BJ (cell line): ENCODE data around the gene CTSE. TPM values are rescaled to one million over a fixed set of nuclear protein-coding genes. Genes with fewer than 3 reads are reported as not detected.

Source experiments
- CTCF ChIA-PET: fragments of 350-600 bp; formaldehyde crosslinking; extraction: SDS; loops from one replicate; lab custom pipeline; 2021; ENCODE audit warnings: antibody characterized with exemption, inconsistent platforms; lab: Yijun Ruan, JAX
- POLR2A ChIA-PET: fragments of 300-600 bp; sonication (Branson Sonifier 250); formaldehyde crosslinking; extraction: SDS; loops from one replicate; lab custom pipeline; 2021; ENCODE audit warnings: antibody characterized with exemption; lab: Charles Lee
- DNase-seq: peaks from one replicate; pipeline ENCODE4 v3.0.0-alpha.2; 2011; ENCODE audit warnings: low read depth
- H3K27me3 ChIP-seq: 2 replicates; pipeline ENCODE4 v1.6.0; 2011; ENCODE audit warnings: low read length; ENCODE audit not compliant: control insufficient read depth, insufficient read depth
- H3K36me3 ChIP-seq: 2 replicates; pipeline ENCODE4 v1.5.1; 2011; ENCODE audit warnings: low read length; ENCODE audit not compliant: control insufficient read depth, insufficient read depth
- H3K4me3 ChIP-seq: 2 replicates; pipeline ENCODE4 v1.5.1; 2011; ENCODE audit warnings: low read depth, mild to moderate bottlenecking, control low read depth, low read length
- polyA plus RNA-seq: library from polyadenylated mRNA; depleted of rRNA; stranded (reverse); fragments of >200 nt; gene quantifications from 2 replicates; pipeline ENCODE4 v1.2.3, GENCODE V29; 2011; rRNA removed
- TF ChIP-seq, protein P1 (sequence below): IDR thresholded peaks from 2 replicates; pipeline ENCODE4 v1.5.1; 2011; ENCODE audit warnings: low read depth, mild to moderate bottlenecking, control low read depth, inconsistent platforms, low read length, moderate library complexity; ENCODE audit not compliant: insufficient read depth

Gene CTSE
- polyA plus RNA-seq, 1 experiment, result not detected

DNA sequence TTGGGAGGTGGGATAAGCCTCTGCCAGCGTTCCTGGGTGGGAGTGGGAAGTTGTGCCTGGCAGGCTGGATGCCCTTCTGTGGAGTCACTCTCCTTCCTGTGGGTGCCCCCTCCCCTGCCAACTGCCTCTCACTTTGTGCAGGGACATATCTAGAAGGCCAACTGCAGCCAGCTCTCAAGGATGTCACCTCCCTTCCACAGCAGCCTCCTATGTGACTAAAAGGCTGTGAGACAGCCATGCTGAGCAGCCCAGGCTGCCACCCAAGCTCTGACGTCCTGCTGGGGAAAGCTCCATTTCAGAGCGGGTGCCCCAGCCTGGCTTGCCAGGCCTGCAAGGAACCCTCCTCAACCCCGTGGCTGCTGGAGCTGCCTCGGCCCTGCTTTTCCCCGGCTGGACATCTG is 60.9 kb downstream of the CTSE start:
- Histone ChIP-seq H3K36me3 (no peaks in the 10 kb centered on the region), H3K4me3 (no peak overlapping the region), H3K27me3 (peaks cover 8% of the 10 kb centered on the region)
- CTCF ChIA-PET, result interaction anchor here (1.1 to 11.9 kb wide), 3 partner anchors 15 to 171 kb away, joined by 3 to 84 read pairs (median 4); no protein-coding TSS in a partner anchor
- TF ChIP-seq, protein P1, sequence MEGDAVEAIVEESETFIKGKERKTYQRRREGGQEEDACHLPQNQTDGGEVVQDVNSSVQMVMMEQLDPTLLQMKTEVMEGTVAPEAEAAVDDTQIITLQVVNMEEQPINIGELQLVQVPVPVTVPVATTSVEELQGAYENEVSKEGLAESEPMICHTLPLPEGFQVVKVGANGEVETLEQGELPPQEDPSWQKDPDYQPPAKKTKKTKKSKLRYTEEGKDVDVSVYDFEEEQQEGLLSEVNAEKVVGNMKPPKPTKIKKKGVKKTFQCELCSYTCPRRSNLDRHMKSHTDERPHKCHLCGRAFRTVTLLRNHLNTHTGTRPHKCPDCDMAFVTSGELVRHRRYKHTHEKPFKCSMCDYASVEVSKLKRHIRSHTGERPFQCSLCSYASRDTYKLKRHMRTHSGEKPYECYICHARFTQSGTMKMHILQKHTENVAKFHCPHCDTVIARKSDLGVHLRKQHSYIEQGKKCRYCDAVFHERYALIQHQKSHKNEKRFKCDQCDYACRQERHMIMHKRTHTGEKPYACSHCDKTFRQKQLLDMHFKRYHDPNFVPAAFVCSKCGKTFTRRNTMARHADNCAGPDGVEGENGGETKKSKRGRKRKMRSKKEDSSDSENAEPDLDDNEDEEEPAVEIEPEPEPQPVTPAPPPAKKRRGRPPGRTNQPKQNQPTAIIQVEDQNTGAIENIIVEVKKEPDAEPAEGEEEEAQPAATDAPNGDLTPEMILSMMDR, result no peak
- POLR2A ChIA-PET, result no interaction called here
- no peak for DNase-seq

DNA sequence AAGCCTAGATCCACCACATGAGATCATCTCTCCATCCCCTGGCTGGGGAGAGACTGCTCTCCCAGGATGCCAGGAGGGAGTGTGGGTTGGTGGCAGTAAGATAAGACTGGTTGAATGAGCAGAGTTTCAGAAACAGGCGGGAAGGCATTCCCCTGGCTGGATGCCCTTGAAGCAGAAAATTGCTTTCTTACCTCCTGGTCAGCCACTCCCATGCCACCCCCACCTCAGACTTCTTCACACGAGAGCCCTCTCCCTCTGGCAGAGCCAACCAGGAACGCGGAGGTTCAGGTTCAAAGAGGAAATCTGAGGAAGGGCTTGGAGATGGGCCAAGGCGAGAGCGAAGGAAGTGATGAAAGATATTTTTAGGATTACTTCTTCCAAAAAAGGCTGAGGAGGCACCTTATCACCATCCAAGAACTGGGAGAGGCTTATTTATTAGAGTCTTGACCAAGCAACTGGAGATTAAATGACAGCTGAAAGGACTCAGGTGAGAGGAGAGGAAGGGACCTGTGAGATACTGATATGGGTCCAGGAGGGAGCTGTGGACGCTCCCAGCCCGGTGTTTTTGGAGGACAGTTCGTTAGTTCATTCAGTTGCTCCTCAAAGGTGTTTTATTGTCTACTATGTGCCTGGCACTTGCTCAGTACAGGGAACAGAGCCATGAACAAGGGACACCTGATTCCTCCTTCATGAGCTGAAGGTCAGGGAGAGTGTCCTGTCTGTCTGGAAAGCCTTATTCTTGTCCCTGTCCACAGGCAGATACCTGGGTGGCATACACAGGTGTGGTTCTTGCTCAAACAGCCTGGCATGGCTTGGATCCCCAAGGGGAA is 61.5 kb downstream of the CTSE start:
- Histone ChIP-seq H3K36me3 (no peaks in the 10 kb centered on the region), H3K4me3 (no peak overlapping the region), H3K27me3 (peaks cover 8% of the 10 kb centered on the region)
- TF ChIP-seq, protein P1, result no peak
- POLR2A ChIA-PET, result no interaction called here
- CTCF ChIA-PET, result interaction anchor here (0.8 to 11.9 kb wide), 6 partner anchors 7 to 171 kb away, joined by 3 to 84 read pairs (median 4); no protein-coding TSS in a partner anchor
- no peak for DNase-seq

DNA sequence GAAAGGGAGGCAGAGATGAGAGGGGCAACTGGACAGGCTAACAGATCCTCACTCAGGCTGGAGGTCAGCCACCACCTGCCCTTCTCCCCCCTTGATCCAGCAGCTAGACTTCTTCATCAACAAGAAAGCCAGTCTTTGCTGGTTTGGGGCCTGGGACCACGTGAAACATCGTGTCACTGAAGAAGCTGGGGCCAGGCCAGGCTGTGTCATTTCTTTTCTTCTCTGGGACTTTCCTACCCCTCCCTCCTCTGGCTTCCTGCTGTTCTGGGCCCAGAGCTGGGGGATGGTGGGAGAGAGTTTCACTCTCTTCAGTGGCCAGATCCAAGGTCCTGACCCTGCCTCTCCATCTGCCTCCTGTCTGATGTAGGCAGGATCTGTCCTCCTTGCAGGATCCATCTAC is 62.3 kb downstream of the CTSE start:
- H3K4me3 ChIP-seq, result no peak overlapping the region
- CTCF ChIA-PET, result interaction anchor here (0.8 to 11.9 kb wide), 7 partner anchors 8 to 169 kb away, joined by 3 to 84 read pairs (median 4); no protein-coding TSS in a partner anchor
- no peak for DNase-seq
- TF ChIP-seq, protein P1, result no peak
- no peaks in the 10 kb centered on the region for H3K36me3 ChIP-seq
- POLR2A ChIA-PET, result no interaction called here
- H3K27me3 ChIP-seq, result peaks cover 14% of the 10 kb centered on the region

DNA sequence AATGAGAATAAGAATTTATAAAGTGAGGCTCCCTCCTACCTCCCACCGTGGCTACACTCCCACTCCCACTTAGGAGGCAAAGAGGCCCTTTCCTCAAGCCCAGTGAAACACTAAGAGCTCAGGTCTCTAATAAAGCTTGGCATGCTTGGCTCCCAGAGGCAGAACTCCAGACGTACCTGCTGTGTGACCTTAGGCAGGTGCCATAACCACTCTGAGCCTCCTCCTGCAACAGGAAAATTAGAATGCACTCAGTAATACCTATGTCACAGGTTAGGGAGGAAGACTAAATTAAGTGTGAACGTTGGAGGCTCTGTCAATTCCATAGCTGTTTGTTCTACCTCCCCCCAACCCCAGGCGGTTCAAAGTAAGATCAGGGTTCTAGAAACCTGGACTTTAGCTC is 63.9 kb downstream of the CTSE start:
- Histone ChIP-seq H3K4me3 (no peak overlapping the region), H3K27me3 (peaks cover 22% of the 10 kb centered on the region), H3K36me3 (no peaks in the 10 kb centered on the region)
- ChIA-PET CTCF (interaction anchor here (0.6 to 11.9 kb wide), 4 partner anchors 12 to 40 kb away, joined by 3 to 84 read pairs (median 4); no protein-coding TSS in a partner anchor), POLR2A (no interaction called here)
- DNase-seq, result no peak
- TF ChIP-seq, protein P1, result no peak

Other genes starting within 250 kb of the CTSE start
- 12.1 and 13.4 TPM in 2 replicates for gene RAB29, start 248.4 kb downstream of the CTSE start, polyA plus RNA-seq
- 29.2 and 29.4 TPM in 2 replicates for gene SLC41A1, start 210.7 kb downstream of the CTSE start, polyA plus RNA-seq
- gene PM20D1, start 173.8 kb downstream of the CTSE start, polyA plus RNA-seq, result not detected in 2 replicates
- not detected in 2 replicates for gene SLC26A9, start 80.4 kb downstream of the CTSE start, polyA plus RNA-seq
- 9.1 and 11.3 TPM in 2 replicates for gene RAB7B, start 20.5 kb downstream of the CTSE start, polyA plus RNA-seq
- gene RHEX, start 29.3 kb upstream of the CTSE start, polyA plus RNA-seq, result not detected in 2 replicates
- not detected in 2 replicates for gene AVPR1B, start 93.5 kb upstream of the CTSE start, polyA plus RNA-seq
- gene FAM72A, start 178.9 kb upstream of the CTSE start, polyA plus RNA-seq, result 2.5 and 4.1 TPM in 2 replicates
- gene SRGAP2, start 179.6 kb upstream of the CTSE start, polyA plus RNA-seq, result 9.2 and 11.6 TPM in 2 replicates